OCI-LY7 (cell line): ENCODE results near the gene CCDC30. TPM values are rescaled to one million over a fixed set of nuclear protein-coding genes. Genes with fewer than 3 reads are reported as not detected.

Experiments used
- BruUV-seq: library from RNA; stranded (reverse); fragments of 400-500 nt; replicated peaks from 2 replicates; lab custom pipeline; 2021; lab: Mats Ljungman, UMichigan
- CTCF ChIA-PET: fragments of 300-600 bp; sonication (Branson Sonifier 250); formaldehyde crosslinking; loops from one replicate; lab custom pipeline; 2022; ENCODE audit warnings: antibody characterized with exemption; ENCODE audit not compliant: unreplicated experiment; lab: Charles Lee
- POLR2A ChIA-PET: fragments of 300-600 bp; sonication (Branson Sonifier 250); formaldehyde crosslinking; loops from one replicate; lab custom pipeline; 2022; ENCODE audit warnings: antibody characterized with exemption; lab: Charles Lee
- DNase-seq: peaks from one replicate; pipeline ENCODE4 v3.0.0-alpha.2; 2015; ENCODE audit warnings: low spot score
- H2AFZ ChIP-seq: fragments of 200-600 bp; sonication (generic), shearing (Covaris generic); 2 replicates; pipeline ENCODE4 v1.6.1; 2014; ENCODE audit warnings: mild to moderate bottlenecking, antibody characterized with exemption, low read length, moderate library complexity
- H3K27ac ChIP-seq: fragments of 200-600 bp; sonication (generic); 2 replicates; pipeline ENCODE4 v1.5.1; 2014; ENCODE audit warnings: mixed run types, low read depth, mild to moderate bottlenecking, moderate library complexity, low read length, inconsistent platforms; ENCODE audit not compliant: poor library complexity, severe bottlenecking
- H3K36me3 ChIP-seq: fragments of 200-600 bp; sonication (generic); 2 replicates; pipeline ENCODE4 v1.6.1; 2014; ENCODE audit warnings: mild to moderate bottlenecking, antibody characterized with exemption, low read length, moderate library complexity, mixed read lengths; ENCODE audit not compliant: insufficient read depth
- H3K4me1 ChIP-seq: fragments of 200-600 bp; sonication (generic); 2 replicates; pipeline ENCODE4 v1.5.1; 2014; ENCODE audit warnings: mild to moderate bottlenecking, low read length; ENCODE audit not compliant: insufficient read depth, poor library complexity, severe bottlenecking
- H3K4me2 ChIP-seq: fragments of 200-600 bp; sonication (generic); 2 replicates; pipeline ENCODE4 v1.6.1; 2014; ENCODE audit warnings: mild to moderate bottlenecking, low read length
- H3K4me3 ChIP-seq: fragments of 200-600 bp; sonication (generic); 2 replicates; pipeline ENCODE4 v1.5.1; 2014; ENCODE audit warnings: mild to moderate bottlenecking, low read depth, low read length; ENCODE audit not compliant: poor library complexity, severe bottlenecking
- H3K79me2 ChIP-seq: fragments of 200-600 bp; sonication (generic); 2 replicates; pipeline ENCODE4 v1.6.1; 2016; ENCODE audit warnings: low read depth, mild to moderate bottlenecking, low read length, moderate library complexity, mixed read lengths; ENCODE audit not compliant: insufficient read depth
- H3K9me2 ChIP-seq: fragments of 200-600 bp; sonication (generic); 2 replicates; pipeline ENCODE4 v1.6.1; 2016; ENCODE audit warnings: mild to moderate bottlenecking, low read length, mixed read lengths; ENCODE audit not compliant: insufficient read depth
- H3K9me3 ChIP-seq: fragments of 200-600 bp; sonication (generic); 2 replicates; pipeline ENCODE4 v1.6.1; 2014; ENCODE audit warnings: mild to moderate bottlenecking, mixed run types, low read length, mixed read lengths
- H4K20me1 ChIP-seq: fragments of 200-600 bp; sonication (generic); 2 replicates; pipeline ENCODE4 v1.6.1; 2014; ENCODE audit warnings: mild to moderate bottlenecking, antibody characterized with exemption, low read length, moderate library complexity, mixed read lengths; ENCODE audit not compliant: insufficient read depth
- CTCF ChIP-seq: fragments of 200-600 bp; sonication (generic); conservative IDR thresholded peaks from 2 replicates; pipeline ENCODE4 v1.5.1; 2014; ENCODE audit warnings: mild to moderate bottlenecking, antibody characterized with exemption, low read length, moderate library complexity, mixed read lengths
- EZH2phosphoT487 ChIP-seq: fragments of 200-600 bp; sonication (generic); IDR thresholded peaks from 2 replicates; pipeline ENCODE4 v1.6.1; 2018; ENCODE audit warnings: low read depth, borderline replicate concordance, mild to moderate bottlenecking, mixed run types, antibody characterized with exemption, low read length, moderate library complexity, mixed read lengths
- intact Hi-C: fragments of 100-400 bp; cut with micrococcal nuclease; formaldehyde crosslinking; loops from one replicate; pipeline ENCODE4 v1.10.0; 2022; ENCODE audit not compliant: unreplicated experiment
- total RNA-seq, 2 experiments: library from RNA; depleted of rRNA in 1 of 2; stranded (reverse); fragments of >200 nt in 1 of 2; shearing (Covaris generic) in 1 of 2; gene quantifications; 2 replicates each; pipeline ENCODE4 v1.2.3, GENCODE V29; 2014 to 2022

Gene CCDC30
- total RNA-seq, 2 experiments from 2014 or later: 0.54 to 2.6 TPM

GRCh38 chr1:42674214-42674613, 211.1 kb downstream of the CCDC30 start:
- Histone ChIP-seq H2AFZ (no peak overlapping the region), H3K4me3 (no peak overlapping the region), H3K4me2 (no peak overlapping the region), H3K9me3 (no peaks in the 10 kb centered on the region), H3K79me2 (no peaks in the 10 kb centered on the region), H3K27ac (no peak overlapping the region), H3K4me1 (peaks cover 5% of the 10 kb centered on the region), H4K20me1 (no peaks in the 10 kb centered on the region), H3K9me2 (no peaks in the 10 kb centered on the region), H3K36me3 (peaks cover 71% of the 10 kb centered on the region)
- ChIA-PET POLR2A (no interaction called here), CTCF (no interaction called here)
- intact Hi-C loops: no loop called here
- no peak for TF ChIP-seq CTCF
- no peak for TF ChIP-seq EZH2phosphoT487
- DNase-seq: no peak
- TSS peak; percentile 23 for BruUV-seq

GRCh38 chr1:42674682-42675081, 211.6 kb downstream of the CCDC30 start:
- no peaks in the 10 kb centered on the region for H3K9me3 ChIP-seq
- POLR2A ChIA-PET: no interaction called here
- intact Hi-C loops: no loop called here
- TF ChIP-seq CTCF (no peak), EZH2phosphoT487 (no peak)
- H3K9me2 ChIP-seq: no peaks in the 10 kb centered on the region
- no peaks in the 10 kb centered on the region for H4K20me1 ChIP-seq
- CTCF ChIA-PET: no interaction called here
- no peak overlapping the region for H2AFZ ChIP-seq
- no peak overlapping the region for H3K4me3 ChIP-seq
- H3K36me3 ChIP-seq: peaks cover 66% of the 10 kb centered on the region
- DNase-seq: no peak
- peaks cover 10% of the 10 kb centered on the region for H3K4me1 ChIP-seq
- H3K79me2 ChIP-seq: no peaks in the 10 kb centered on the region
- no TSS peak for BruUV-seq
- no peak overlapping the region for H3K27ac ChIP-seq
- H3K4me2 ChIP-seq: no peak overlapping the region

GRCh38 chr1:42675467-42675866, 212.4 kb downstream of the CCDC30 start:
- Histone ChIP-seq H3K27ac (no peak overlapping the region), H2AFZ (no peak overlapping the region), H3K4me3 (no peak overlapping the region), H3K9me3 (no peaks in the 10 kb centered on the region), H3K36me3 (peaks cover 58% of the 10 kb centered on the region), H3K9me2 (no peaks in the 10 kb centered on the region), H3K4me2 (no peak overlapping the region), H4K20me1 (no peaks in the 10 kb centered on the region), H3K4me1 (peaks cover 18% of the 10 kb centered on the region), H3K79me2 (peaks cover 4% of the 10 kb centered on the region; the same call in 1 of the 2 replicates)
- intact Hi-C loops: no loop called here
- no peak for DNase-seq
- no TSS peak for BruUV-seq
- ChIA-PET CTCF (no interaction called here), POLR2A (no interaction called here)
- no peak for TF ChIP-seq EZH2phosphoT487
- TF ChIP-seq CTCF: no peak
